ENCODE measurements around the gene KCTD14. TPM values are rescaled to one million over a fixed set of nuclear protein-coding genes. Genes with fewer than 3 reads are reported as not detected.
"Not testable (repeated sequence)": the region's sequence is repeated elsewhere in the genome, so short reads cannot be mapped to it uniquely, and the experiment has no call there.

Gene KCTD14
- total RNA-seq, 2 donors from 2014 or later = 8.6 to 12.8 TPM

GRCh38 chr11:78031629-78032028, 8.6 kb upstream of the KCTD14 start:
- H3K9ac ChIP-seq (ENCODE audit: extremely low read depth, low read length, poor library complexity, severe bottlenecking) = no peak overlapping the region
- H3K4me3 ChIP-seq (ENCODE audit: low read length) = no peak overlapping the region
- H3K36me3 ChIP-seq (ENCODE audit: control insufficient read depth, insufficient read depth, low read length) = no peaks in the 10 kb centered on the region
- Mint-ChIP-seq H3K4me3 (no peak overlapping the region), H3K36me3 (ENCODE audit: low read depth) (no peaks in the 10 kb centered on the region), H3K9me3 (no peaks in the 10 kb centered on the region), H3K27ac (no peak overlapping the region), H3K27me3 (ENCODE audit: insufficient read depth) (no peaks in the 10 kb centered on the region), H3K4me1 (peaks cover 6% of the 10 kb centered on the region)
- no peak overlapping the region for H3K27ac ChIP-seq (ENCODE audit: low read depth, low read length)
- H3K27me3 ChIP-seq (ENCODE audit: control insufficient read depth, insufficient read depth, low read length, poor library complexity, severe bottlenecking) = no peaks in the 10 kb centered on the region
- H3K9me3 ChIP-seq (ENCODE audit: control insufficient read depth, low read length) = no peaks in the 10 kb centered on the region
- DNase-seq = no peak
- no peaks in the 10 kb centered on the region for H3K4me1 ChIP-seq (ENCODE audit: control insufficient read depth, insufficient read depth, low read length)
- no peak for TF ChIP-seq CTCF (conservative IDR thresholded peaks at IDR 0.05)
- WGBS, 2 experiments (ENCODE audit: insufficient coverage in 1 of 2, insufficient read length in 1 of 2) = 96 to 97% methylated on average over 3 of the region's 3 CpGs

GRCh38 chr11:78030429-78031325, 7.6 kb upstream of the KCTD14 start:
- Histone ChIP-seq H3K27me3 (ENCODE audit: control insufficient read depth, insufficient read depth, low read length, poor library complexity, severe bottlenecking) (no peaks in the 10 kb centered on the region), H3K4me1 (ENCODE audit: control insufficient read depth, insufficient read depth, low read length) (no peaks in the 10 kb centered on the region), H3K9me3 (ENCODE audit: control insufficient read depth, low read length) (no peaks in the 10 kb centered on the region), H3K27ac (ENCODE audit: low read depth, low read length) (peak overlapping the region; percentile 66), H3K4me3 (ENCODE audit: low read length) (no peak overlapping the region), H3K9ac (ENCODE audit: extremely low read depth, low read length, poor library complexity, severe bottlenecking) (no peak overlapping the region), H3K36me3 (ENCODE audit: control insufficient read depth, insufficient read depth, low read length) (no peaks in the 10 kb centered on the region)
- Mint-ChIP-seq H3K4me1 (peaks cover 6% of the 10 kb centered on the region), H3K27me3 (ENCODE audit: insufficient read depth) (no peaks in the 10 kb centered on the region), H3K36me3 (ENCODE audit: low read depth) (no peaks in the 10 kb centered on the region), H3K9me3 (no peaks in the 10 kb centered on the region), H3K4me3 (no peak overlapping the region), H3K27ac (no peak overlapping the region)
- 87 to 100% methylated on average over 1 to 7 of the region's 7 CpGs for WGBS, 2 experiments (ENCODE audit: insufficient coverage in 1 of 2, insufficient read length in 1 of 2)
- no peak for TF ChIP-seq CTCF (conservative IDR thresholded peaks at IDR 0.05)
- DNase-seq = peak; percentile 59

GRCh38 chr11:78028423-78028822, 5.3 kb upstream of the KCTD14 start:
- not testable (repeated sequence) for H3K27me3 ChIP-seq (ENCODE audit: control insufficient read depth, insufficient read depth, low read length, poor library complexity, severe bottlenecking); H3K9ac ChIP-seq (ENCODE audit: extremely low read depth, low read length, poor library complexity, severe bottlenecking); H3K9me3 Mint-ChIP-seq; H3K4me3 ChIP-seq (ENCODE audit: low read length); H3K27ac ChIP-seq (ENCODE audit: low read depth, low read length); H3K27ac Mint-ChIP-seq; H3K27me3 Mint-ChIP-seq (ENCODE audit: insufficient read depth); H3K4me1 Mint-ChIP-seq; H3K4me1 ChIP-seq (ENCODE audit: control insufficient read depth, insufficient read depth, low read length); H3K36me3 Mint-ChIP-seq (ENCODE audit: low read depth); DNase-seq; H3K4me3 Mint-ChIP-seq; H3K9me3 ChIP-seq (ENCODE audit: control insufficient read depth, low read length); H3K36me3 ChIP-seq (ENCODE audit: control insufficient read depth, insufficient read depth, low read length)
- 89 to 94% methylated on average over 4 to 9 of the region's 9 CpGs for WGBS, 2 experiments (ENCODE audit: insufficient coverage in 1 of 2, insufficient read length in 1 of 2)

Measured in endodermal cell (in vitro differentiated cells).